Activated T-cell treated with anti-CD3 and anti-CD28 coated beads, Interleukin-2, amount 50 U/mL, for 72 hours (primary cell): ENCODE results near the gene LCOR. TPM values are rescaled to one million over a fixed set of nuclear protein-coding genes. Genes with fewer than 3 reads are reported as not detected.

Experiments used
- total RNA-seq, 2 donors: library from RNA; stranded (reverse); gene quantifications; one replicate each; pipeline ENCODE4 v1.2.3, GENCODE V29; 2022

Gene LCOR
- total RNA-seq, 2 donors from 2014 or later, result 24.0 to 33.3 TPM

Other genes starting within 250 kb of the LCOR start
- gene TM9SF3, start 245.3 kb upstream of the LCOR start, total RNA-seq, result 10 to 100 TPM; 72.8 to 76.7 TPM
- 10 to 100 TPM in 1 of 2 donors, 1 to 10 TPM in 1; 5.1 to 20.6 TPM for gene PIK3AP1, start 111.8 kb upstream of the LCOR start, total RNA-seq